Breast epithelium (tissue), 3 donors: Measurements from ENCODE around the gene DDX4.

Source experiments
- POLR2A ChIP-seq: fragments of 450-650 bp; IDR thresholded peaks from one replicate; pipeline ENCODE4 v1.6.1; 2016; ENCODE audit warnings: antibody characterized with exemption, mild to moderate bottlenecking, moderate library complexity
- TF ChIP-seq, protein P1 (sequence below), 3 donors: fragments of 450-650 bp; IDR thresholded peaks; one replicate each; pipeline ENCODE4 v1.5.1; 2016 to 2017; ENCODE audit warnings: antibody characterized with exemption in 3 of 3, mild to moderate bottlenecking in 3 of 3, moderate library complexity in 3 of 3

DNA sequence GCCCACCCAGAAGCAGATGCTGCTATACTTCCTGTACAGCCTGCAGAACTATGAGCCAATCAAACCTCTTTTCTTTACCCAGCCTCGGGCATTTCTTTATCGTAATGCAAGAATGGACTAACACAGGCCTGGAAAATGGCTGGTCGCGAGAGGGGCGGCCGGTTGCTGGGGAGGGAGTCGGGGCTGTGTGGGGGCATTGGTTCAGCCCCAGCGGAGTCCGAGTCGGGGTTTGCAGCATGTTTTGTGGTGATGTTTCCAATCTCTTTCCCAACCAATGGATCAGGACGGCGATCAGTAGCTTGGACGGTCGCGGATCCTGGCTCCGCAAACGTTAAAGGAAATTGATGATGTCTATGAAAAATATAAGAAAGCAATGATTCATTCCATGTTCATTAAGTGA, 94.6 kb downstream of the DDX4 start:
- TF ChIP-seq, protein P1, sequence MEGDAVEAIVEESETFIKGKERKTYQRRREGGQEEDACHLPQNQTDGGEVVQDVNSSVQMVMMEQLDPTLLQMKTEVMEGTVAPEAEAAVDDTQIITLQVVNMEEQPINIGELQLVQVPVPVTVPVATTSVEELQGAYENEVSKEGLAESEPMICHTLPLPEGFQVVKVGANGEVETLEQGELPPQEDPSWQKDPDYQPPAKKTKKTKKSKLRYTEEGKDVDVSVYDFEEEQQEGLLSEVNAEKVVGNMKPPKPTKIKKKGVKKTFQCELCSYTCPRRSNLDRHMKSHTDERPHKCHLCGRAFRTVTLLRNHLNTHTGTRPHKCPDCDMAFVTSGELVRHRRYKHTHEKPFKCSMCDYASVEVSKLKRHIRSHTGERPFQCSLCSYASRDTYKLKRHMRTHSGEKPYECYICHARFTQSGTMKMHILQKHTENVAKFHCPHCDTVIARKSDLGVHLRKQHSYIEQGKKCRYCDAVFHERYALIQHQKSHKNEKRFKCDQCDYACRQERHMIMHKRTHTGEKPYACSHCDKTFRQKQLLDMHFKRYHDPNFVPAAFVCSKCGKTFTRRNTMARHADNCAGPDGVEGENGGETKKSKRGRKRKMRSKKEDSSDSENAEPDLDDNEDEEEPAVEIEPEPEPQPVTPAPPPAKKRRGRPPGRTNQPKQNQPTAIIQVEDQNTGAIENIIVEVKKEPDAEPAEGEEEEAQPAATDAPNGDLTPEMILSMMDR (IDR thresholded peaks at IDR 0.05) = no peak
- TF ChIP-seq POLR2A = no peak
